ENCODE results near the gene RABGAP1L.

DNA sequence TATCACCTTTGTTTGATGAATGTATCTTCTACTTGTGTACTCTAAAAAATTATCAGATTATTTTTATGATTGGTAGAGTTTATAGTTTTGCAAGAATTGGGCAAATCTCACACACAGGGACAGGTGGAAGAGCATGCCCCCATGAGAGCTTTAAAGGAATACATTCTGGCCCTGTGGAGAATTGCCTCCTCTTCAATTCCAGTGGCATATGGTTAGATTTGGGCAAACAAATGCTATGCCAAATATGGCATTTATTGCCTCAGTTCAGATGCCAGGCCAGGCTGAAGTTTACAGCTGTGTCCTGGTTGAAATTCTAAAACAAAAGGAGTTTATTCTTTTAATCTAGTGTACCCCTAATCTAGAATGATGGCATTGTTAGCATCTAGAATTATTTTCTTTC, 678.1 kb downstream of the RABGAP1L start:
- TF ChIP-seq, protein P1, sequence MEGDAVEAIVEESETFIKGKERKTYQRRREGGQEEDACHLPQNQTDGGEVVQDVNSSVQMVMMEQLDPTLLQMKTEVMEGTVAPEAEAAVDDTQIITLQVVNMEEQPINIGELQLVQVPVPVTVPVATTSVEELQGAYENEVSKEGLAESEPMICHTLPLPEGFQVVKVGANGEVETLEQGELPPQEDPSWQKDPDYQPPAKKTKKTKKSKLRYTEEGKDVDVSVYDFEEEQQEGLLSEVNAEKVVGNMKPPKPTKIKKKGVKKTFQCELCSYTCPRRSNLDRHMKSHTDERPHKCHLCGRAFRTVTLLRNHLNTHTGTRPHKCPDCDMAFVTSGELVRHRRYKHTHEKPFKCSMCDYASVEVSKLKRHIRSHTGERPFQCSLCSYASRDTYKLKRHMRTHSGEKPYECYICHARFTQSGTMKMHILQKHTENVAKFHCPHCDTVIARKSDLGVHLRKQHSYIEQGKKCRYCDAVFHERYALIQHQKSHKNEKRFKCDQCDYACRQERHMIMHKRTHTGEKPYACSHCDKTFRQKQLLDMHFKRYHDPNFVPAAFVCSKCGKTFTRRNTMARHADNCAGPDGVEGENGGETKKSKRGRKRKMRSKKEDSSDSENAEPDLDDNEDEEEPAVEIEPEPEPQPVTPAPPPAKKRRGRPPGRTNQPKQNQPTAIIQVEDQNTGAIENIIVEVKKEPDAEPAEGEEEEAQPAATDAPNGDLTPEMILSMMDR (optimal IDR thresholded peaks at IDR 0.05 in 1 of 3, IDR thresholded peaks at IDR 0.05 in 1 of 3, conservative IDR thresholded peaks at IDR 0.05 in 1 of 3; ENCODE audit: extremely low read depth in 1 of 3, insufficient read depth in 2 of 3, low read length in 3 of 3) = no peak
- TF ChIP-seq EZH2 (IDR thresholded peaks at IDR 0.05; ENCODE audit: low read length) = no peak

Measured in keratinocyte (primary cell).